PC-3 (cell line): ENCODE results near the gene CCNB3. TPM values are rescaled to one million over a fixed set of nuclear protein-coding genes. Genes with fewer than 3 reads are reported as not detected.

ENCODE experiments used
- ATAC-seq: fragments of 200-7000 bp; cut with Tn5 transposase; 2 replicates; pipeline ENCODE4 v1.9.1; 2020; ENCODE audit warnings: mild to moderate bottlenecking, moderate library complexity
- BruUV-seq: library from RNA; stranded (reverse); fragments of 400-500 nt; replicated peaks from 2 replicates; lab custom pipeline; 2021; lab: Mats Ljungman, UMichigan
- CTCF ChIA-PET: fragments of 300-600 bp; sonication (Branson Sonifier 250); formaldehyde crosslinking; loops from one replicate; lab custom pipeline; 2022; ENCODE audit warnings: antibody characterized with exemption; lab: Charles Lee
- POLR2A ChIA-PET: fragments of 300-600 bp; sonication (Branson Sonifier 250); formaldehyde crosslinking; loops from one replicate; lab custom pipeline; 2022; ENCODE audit warnings: antibody characterized with exemption; ENCODE audit not compliant: unreplicated experiment; lab: Charles Lee
- DNase-seq: peaks from one replicate; pipeline ENCODE4 v3.0.0-alpha.2; 2015
- H2AFZ ChIP-seq: fragments of 300-600 bp; sonication (generic); 2 replicates; pipeline ENCODE4 v1.6.0; 2016; ENCODE audit warnings: antibody characterized with exemption, low read length
- H3F3A ChIP-seq: fragments of 300-600 bp; sonication (generic); one replicate; pipeline ENCODE4 v1.6.0; 2017; ENCODE audit warnings: antibody characterized with exemption, low read length, control low read depth, mild to moderate bottlenecking; ENCODE audit not compliant: unreplicated experiment
- H3K27ac ChIP-seq: fragments of 300-600 bp; sonication (generic); 2 replicates; pipeline ENCODE4 v1.5.1; 2016; ENCODE audit warnings: mild to moderate bottlenecking, low read length
- H3K27me3 ChIP-seq: fragments of 300-600 bp; sonication (generic); 2 replicates; pipeline ENCODE4 v1.6.1; 2016; ENCODE audit warnings: low read length, mixed read lengths
- H3K36me3 ChIP-seq: fragments of 300-600 bp; sonication (generic); 2 replicates; pipeline ENCODE4 v1.6.1; 2016; ENCODE audit warnings: low read depth, mixed run types, low read length, mixed read lengths
- H3K4me1 ChIP-seq: fragments of 300-600 bp; sonication (generic); 2 replicates; pipeline ENCODE4 v1.5.1; 2016; ENCODE audit warnings: low read length; ENCODE audit not compliant: insufficient read depth
- H3K4me2 ChIP-seq: fragments of 300-600 bp; sonication (generic); 2 replicates; pipeline ENCODE4 v1.6.0; 2016; ENCODE audit warnings: low read length
- H3K4me3 ChIP-seq: fragments of 300-600 bp; sonication (generic); 2 replicates; pipeline ENCODE4 v1.5.1; 2016; ENCODE audit warnings: mild to moderate bottlenecking, low read length, mixed read lengths
- H3K79me2 ChIP-seq: fragments of 300-600 bp; sonication (generic); 2 replicates; pipeline ENCODE4 v1.6.1; 2017; ENCODE audit warnings: low read length, mixed read lengths
- H3K9ac ChIP-seq: fragments of 300-600 bp; sonication (generic); 2 replicates; pipeline ENCODE4 v1.6.0; 2016; ENCODE audit warnings: mild to moderate bottlenecking, low read length
- H3K9me2 ChIP-seq: fragments of 300-600 bp; sonication (generic); replicated peaks from 2 replicates; pipeline ENCODE4 v1.6.1; 2016; ENCODE audit warnings: mixed run types, low read length, mixed read lengths
- H3K9me3 ChIP-seq: fragments of 300-600 bp; sonication (generic); 2 replicates; pipeline ENCODE4 v1.6.1; 2016; ENCODE audit warnings: low read length, mixed read lengths
- H4K20me1 ChIP-seq: fragments of 300-600 bp; sonication (generic); 2 replicates; pipeline ENCODE4 v1.6.1; 2016; ENCODE audit warnings: low read length, mixed read lengths
- CTCF ChIP-seq: fragments of 300-600 bp; sonication (generic); conservative IDR thresholded peaks from 2 replicates; pipeline ENCODE4 v1.5.1; 2017; ENCODE audit warnings: antibody characterized with exemption, low read depth, mild to moderate bottlenecking, low read length
- EZH2 ChIP-seq: fragments of 300-600 bp; sonication (generic); IDR thresholded peaks from one replicate; pipeline ENCODE4 v1.6.1; 2017; ENCODE audit warnings: antibody characterized with exemption, mild to moderate bottlenecking, low read length; ENCODE audit not compliant: unreplicated experiment
- EZH2phosphoT487 ChIP-seq: fragments of 300-600 bp; sonication (generic); IDR thresholded peaks from 2 replicates; pipeline ENCODE4 v1.6.1; 2018; ENCODE audit warnings: mild to moderate bottlenecking, antibody characterized with exemption, low read length, borderline replicate concordance
- intact Hi-C: fragments of 100-400 bp; cut with micrococcal nuclease; formaldehyde crosslinking; loops from 2 replicates; pipeline ENCODE4 v1.9.0; 2023
- total RNA-seq: library from RNA; depleted of rRNA; stranded (reverse); fragments of >200 nt; gene quantifications from 2 replicates; pipeline ENCODE4 v1.2.3, GENCODE V29; 2014

Gene CCNB3
- total RNA-seq, 1 experiment from 2014 or later = 0.33 TPM

- H3K4me1 ChIP-seq = peaks cover 9% of the 10 kb centered on the region
- H3F3A ChIP-seq = no peaks in the 10 kb centered on the region
- H3K9me3 ChIP-seq = no peaks in the 10 kb centered on the region
- ATAC-seq (no peak), DNase-seq (no peak)
- H3K4me3 ChIP-seq = no peak overlapping the region
- CTCF ChIA-PET = no interaction called here
- no peaks in the 10 kb centered on the region for H4K20me1 ChIP-seq
- H3K27ac ChIP-seq = no peak overlapping the region
- peaks cover 7% of the 10 kb centered on the region; the same call in 1 of the 2 replicates for H3K27me3 ChIP-seq
- H3K79me2 ChIP-seq = no peaks in the 10 kb centered on the region
- intact Hi-C loops = no loop called here
- no peak overlapping the region for H3K9ac ChIP-seq
- H2AFZ ChIP-seq = no peak overlapping the region
- H3K36me3 ChIP-seq = no peaks in the 10 kb centered on the region
- BruUV-seq = no TSS peak
- TF ChIP-seq EZH2phosphoT487 = no peak
- no peak for TF ChIP-seq EZH2
- no peak for TF ChIP-seq CTCF
- H3K9me2 ChIP-seq = no peaks in the 10 kb centered on the region
- POLR2A ChIA-PET = no interaction called here
- no peak overlapping the region for H3K4me2 ChIP-seq
Measured at GRCh38 chrX:50198348-50198747, 6.2 kb upstream of the CCNB3 start.

GRCh38 chrX:50200907-50201306 lies 3.7 kb upstream of the CCNB3 start, which contains the start of gene AKAP4:
Gene AKAP4, minus strand, starts transcription at chrX:50201007. Its CDS starts 118 bp downstream, at chrX:50200889.
- Histone ChIP-seq H3K9me3 (no peaks in the 10 kb centered on the region), H3K27me3 (no peaks in the 10 kb centered on the region), H3F3A (no peaks in the 10 kb centered on the region), H3K9me2 (no peaks in the 10 kb centered on the region), H3K9ac (no peak within 1 kb of the TSS), H3K4me1 (peaks cover 15% of the 10 kb centered on the region), H2AFZ (no peak within 1 kb of the TSS), H3K4me3 (no peak within 1 kb of the TSS), H4K20me1 (no peaks in the 10 kb centered on the region), H3K79me2 (no peaks in the 10 kb centered on the region), H3K27ac (no peak within 1 kb of the TSS), H3K36me3 (no peaks in the 10 kb centered on the region), H3K4me2 (no peak within 1 kb of the TSS)
- intact Hi-C loops = loop anchor here (5.0 kb wide), 1 partner anchor 324 kb away; the partner anchor contains the start of gene USP27X
- TF ChIP-seq CTCF (no peak), EZH2 (no peak), EZH2phosphoT487 (no peak)
- POLR2A ChIA-PET = no interaction called here
- ATAC-seq (no peak), DNase-seq (no peak)
- BruUV-seq = no TSS peak
- CTCF ChIA-PET = no interaction called here

- BruUV-seq = no TSS peak
- H3K4me1 ChIP-seq = peaks cover 15% of the 10 kb centered on the region
- intact Hi-C loops = loop anchor here (5.0 kb wide), 1 partner anchor 325 kb away; the partner anchor contains the start of gene USP27X
- no peaks in the 10 kb centered on the region for H3K9me3 ChIP-seq
- no peak overlapping the region for H3K9ac ChIP-seq
- no peak overlapping the region for H3K4me3 ChIP-seq
- no peaks in the 10 kb centered on the region for H3F3A ChIP-seq
- no peak overlapping the region for H2AFZ ChIP-seq
- H3K27ac ChIP-seq = no peak overlapping the region
- H3K9me2 ChIP-seq = no peaks in the 10 kb centered on the region
- CTCF ChIA-PET = no interaction called here
- no peaks in the 10 kb centered on the region for H3K27me3 ChIP-seq
- DNase-seq = peak; percentile 60
- no peaks in the 10 kb centered on the region for H4K20me1 ChIP-seq
- no peaks in the 10 kb centered on the region for H3K79me2 ChIP-seq
- H3K4me2 ChIP-seq = no peak overlapping the region
- H3K36me3 ChIP-seq = no peaks in the 10 kb centered on the region
- ATAC-seq = peak; percentile 24; the same call in 1 of the 2 replicates
- POLR2A ChIA-PET = no interaction called here
- no peak for TF ChIP-seq EZH2
Measured at GRCh38 chrX:50202539-50202938, 2.0 kb upstream of the CCNB3 start.
